GM19023 (cell line): ENCODE data around the gene THEM4.
"Not testable (repeated sequence)": the region's sequence is repeated elsewhere in the genome, so short reads cannot be mapped to it uniquely, and the experiment has no call there.

ENCODE experiments used
- ATAC-seq: cut with Tn5 transposase; IDR thresholded peaks from one replicate; pipeline ENCODE4 v1.9.1; 2021; ENCODE audit warnings: mild to moderate bottlenecking, moderate library complexity; ENCODE audit not compliant: unreplicated experiment

THEM4 gene

GRCh38 chr1:151897991-151898431 lies 11.3 kb downstream of the THEM4 start:
- ATAC-seq: no peak

GRCh38 chr1:151893176-151893924 lies 16.0 kb downstream of the THEM4 start:
- ATAC-seq: no peak

- ATAC-seq: no peak
Observed at GRCh38 chr1:151892190-151892589, 17.1 kb downstream of the THEM4 start.

GRCh38 chr1:151891512-151891911 lies 17.8 kb downstream of the THEM4 start:
- no peak for ATAC-seq

GRCh38 chr1:151888972-151889570 lies 20.2 kb downstream of the THEM4 start:
- ATAC-seq: no peak

GRCh38 chr1:151887028-151887427 lies 22.3 kb downstream of the THEM4 start:
- ATAC-seq: no peak

GRCh38 chr1:151885479-151885878 lies 23.8 kb downstream of the THEM4 start:
- no peak for ATAC-seq

- not testable (repeated sequence) for ATAC-seq
Observed at GRCh38 chr1:151884879-151885278, 24.4 kb downstream of the THEM4 start.

- ATAC-seq: not testable (repeated sequence)
Observed at GRCh38 chr1:151884445-151884844, 24.9 kb downstream of the THEM4 start.

GRCh38 chr1:151883898-151884297 lies 25.4 kb downstream of the THEM4 start:
- not testable (repeated sequence) for ATAC-seq

- ATAC-seq: not testable (repeated sequence)
Observed at GRCh38 chr1:151882918-151883317, 26.4 kb downstream of the THEM4 start.

GRCh38 chr1:151882466-151882865 lies 26.8 kb downstream of the THEM4 start:
- ATAC-seq: no peak

- ATAC-seq: no peak
Observed at GRCh38 chr1:151881479-151881878, 27.8 kb downstream of the THEM4 start.

- ATAC-seq: no peak
Observed at GRCh38 chr1:151875419-151876097, 33.8 kb downstream of the THEM4 start.

- ATAC-seq: not testable (repeated sequence)
Observed at GRCh38 chr1:151872776-151873175, 36.5 kb downstream of the THEM4 start.

- ATAC-seq: no peak
Observed at GRCh38 chr1:151871284-151872030, 37.9 kb downstream of the THEM4 start.

GRCh38 chr1:151868486-151868885 lies 40.8 kb downstream of the THEM4 start:
- no peak for ATAC-seq

GRCh38 chr1:151867765-151868411 lies 41.4 kb downstream of the THEM4 start:
- ATAC-seq: no peak

- no peak for ATAC-seq
Observed at GRCh38 chr1:151867321-151867720, 42.0 kb downstream of the THEM4 start.

GRCh38 chr1:151864411-151864810 lies 44.9 kb downstream of the THEM4 start:
- no peak for ATAC-seq

GRCh38 chr1:151862604-151863003 lies 46.7 kb downstream of the THEM4 start:
- no peak for ATAC-seq
